ENCODE results near the gene TBC1D22A. TPM values are rescaled to one million over a fixed set of nuclear protein-coding genes. Genes with fewer than 3 reads are reported as not detected.

Gene TBC1D22A
- total and polyA plus RNA-seq, 2 experiments from 2014 or later: 16.6 to 18.5 TPM

DNA sequence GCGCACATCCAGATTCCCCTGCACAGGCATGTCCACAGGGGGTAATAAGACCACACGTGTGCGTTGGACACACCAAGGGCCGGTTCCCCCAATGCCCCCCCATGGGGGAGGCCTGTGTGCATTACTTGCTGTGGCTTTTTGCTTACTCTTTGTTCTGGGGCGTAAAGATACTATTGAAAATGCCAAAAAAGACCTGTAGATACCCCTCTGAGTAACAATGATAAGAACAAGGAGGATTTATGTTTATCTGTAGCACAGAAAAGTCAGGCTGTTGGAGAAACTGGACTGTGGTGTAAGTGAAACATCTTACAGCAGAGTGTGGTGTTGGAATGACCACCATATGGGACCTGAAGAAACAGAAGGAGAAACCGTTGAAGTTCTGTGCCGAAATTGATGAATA lies 103.2 kb downstream of the TBC1D22A start:
- no peak for DNase-seq (ENCODE audit: low read depth in 1 of 2, low spot score in 1 of 2)
- Histone ChIP-seq H3K27ac (no peak overlapping the region), H3K9me3 (ENCODE audit: low read depth) (no peaks in the 10 kb centered on the region), H3K4me1 (ENCODE audit: low read depth) (no peaks in the 10 kb centered on the region), H3K36me3 (no peaks in the 10 kb centered on the region), H3K27me3 (no peaks in the 10 kb centered on the region), H3K4me3 (no peak overlapping the region)
- TF ChIP-seq, protein P1, sequence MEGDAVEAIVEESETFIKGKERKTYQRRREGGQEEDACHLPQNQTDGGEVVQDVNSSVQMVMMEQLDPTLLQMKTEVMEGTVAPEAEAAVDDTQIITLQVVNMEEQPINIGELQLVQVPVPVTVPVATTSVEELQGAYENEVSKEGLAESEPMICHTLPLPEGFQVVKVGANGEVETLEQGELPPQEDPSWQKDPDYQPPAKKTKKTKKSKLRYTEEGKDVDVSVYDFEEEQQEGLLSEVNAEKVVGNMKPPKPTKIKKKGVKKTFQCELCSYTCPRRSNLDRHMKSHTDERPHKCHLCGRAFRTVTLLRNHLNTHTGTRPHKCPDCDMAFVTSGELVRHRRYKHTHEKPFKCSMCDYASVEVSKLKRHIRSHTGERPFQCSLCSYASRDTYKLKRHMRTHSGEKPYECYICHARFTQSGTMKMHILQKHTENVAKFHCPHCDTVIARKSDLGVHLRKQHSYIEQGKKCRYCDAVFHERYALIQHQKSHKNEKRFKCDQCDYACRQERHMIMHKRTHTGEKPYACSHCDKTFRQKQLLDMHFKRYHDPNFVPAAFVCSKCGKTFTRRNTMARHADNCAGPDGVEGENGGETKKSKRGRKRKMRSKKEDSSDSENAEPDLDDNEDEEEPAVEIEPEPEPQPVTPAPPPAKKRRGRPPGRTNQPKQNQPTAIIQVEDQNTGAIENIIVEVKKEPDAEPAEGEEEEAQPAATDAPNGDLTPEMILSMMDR (IDR thresholded peaks at IDR 0.05; ENCODE audit: low read depth, low read length): no peak

DNA sequence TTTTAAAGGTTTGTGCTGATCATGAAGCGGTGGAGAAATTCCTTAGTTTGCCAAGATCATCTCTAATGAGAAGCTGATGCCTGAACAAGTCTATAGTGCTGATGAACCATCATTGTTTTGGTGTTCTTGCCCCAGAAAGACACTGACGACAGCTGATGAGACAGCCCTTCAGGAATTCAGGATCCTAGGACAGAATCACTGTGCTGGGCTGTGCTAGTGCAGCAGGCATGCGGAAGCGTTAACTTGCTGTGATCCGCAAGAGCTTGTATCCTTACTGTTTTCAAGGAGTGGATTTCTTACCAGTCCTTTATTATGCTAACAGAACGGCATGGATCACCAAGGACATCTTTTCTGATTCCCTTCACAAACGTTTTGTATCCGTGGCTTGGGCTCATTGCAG lies 104.1 kb downstream of the TBC1D22A start:
- peak in 1 of 2 donors; percentile 45 for DNase-seq (ENCODE audit: low read depth in 1 of 2, low spot score in 1 of 2)
- TF ChIP-seq, protein P1 (IDR thresholded peaks at IDR 0.05; ENCODE audit: low read depth, low read length): no peak
- Histone ChIP-seq H3K27me3 (no peaks in the 10 kb centered on the region), H3K9me3 (ENCODE audit: low read depth) (no peaks in the 10 kb centered on the region), H3K27ac (no peak overlapping the region), H3K4me1 (ENCODE audit: low read depth) (no peaks in the 10 kb centered on the region), H3K36me3 (no peaks in the 10 kb centered on the region), H3K4me3 (no peak overlapping the region)

DNA sequence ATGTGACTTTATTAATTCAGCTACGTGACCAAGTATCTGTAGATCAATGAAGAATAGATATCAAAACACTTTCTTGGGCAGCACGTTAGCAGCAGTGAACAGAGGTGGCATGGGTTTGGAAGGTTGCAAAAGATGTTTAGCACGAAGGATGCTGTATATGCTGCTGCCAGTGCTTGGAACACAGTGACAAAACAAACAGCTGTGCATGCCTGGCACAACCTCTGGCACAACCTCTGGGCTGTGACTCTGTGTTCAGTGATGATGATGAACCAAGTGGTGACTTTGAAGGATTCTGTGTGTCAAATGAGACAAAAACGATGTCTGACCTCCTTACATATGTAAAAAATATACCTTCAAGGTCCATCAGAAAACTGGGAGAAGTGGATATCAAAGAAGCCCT lies 104.7 kb downstream of the TBC1D22A start:
- TF ChIP-seq, protein P1 (IDR thresholded peaks at IDR 0.05; ENCODE audit: low read depth, low read length): no peak
- H3K27me3 ChIP-seq: no peaks in the 10 kb centered on the region
- DNase-seq (ENCODE audit: low read depth in 1 of 2, low spot score in 1 of 2): no peak
- H3K36me3 ChIP-seq: no peaks in the 10 kb centered on the region
- H3K27ac ChIP-seq: no peak overlapping the region
- H3K4me1 ChIP-seq (ENCODE audit: low read depth): no peaks in the 10 kb centered on the region
- H3K4me3 ChIP-seq: no peak overlapping the region
- H3K9me3 ChIP-seq (ENCODE audit: low read depth): no peaks in the 10 kb centered on the region

DNA sequence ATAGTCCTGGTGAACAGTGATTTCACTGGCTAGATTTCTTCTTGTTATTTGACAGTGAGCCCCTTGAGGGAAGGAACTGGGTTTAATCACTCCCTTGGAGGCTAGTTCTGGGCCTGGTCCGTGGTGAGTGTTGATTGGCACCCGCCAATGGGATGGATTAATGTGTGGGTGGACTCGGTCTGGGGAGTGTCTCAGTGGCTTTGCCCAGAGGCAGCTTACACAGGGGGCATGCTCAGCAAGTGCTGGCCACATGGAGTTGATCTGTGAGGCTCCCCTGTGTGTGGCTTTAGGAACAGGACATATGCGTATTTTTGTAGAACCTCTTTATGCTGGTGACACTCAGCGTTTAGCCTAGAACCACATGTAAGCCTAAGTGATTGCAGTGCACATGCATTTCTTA lies 106.9 kb downstream of the TBC1D22A start:
- Histone ChIP-seq H3K36me3 (no peaks in the 10 kb centered on the region), H3K4me3 (no peak overlapping the region), H3K9me3 (ENCODE audit: low read depth) (no peaks in the 10 kb centered on the region), H3K4me1 (ENCODE audit: low read depth) (no peaks in the 10 kb centered on the region), H3K27ac (no peak overlapping the region), H3K27me3 (no peaks in the 10 kb centered on the region)
- DNase-seq (ENCODE audit: low read depth in 1 of 2, low spot score in 1 of 2): no peak
- TF ChIP-seq, protein P1 (IDR thresholded peaks at IDR 0.05; ENCODE audit: low read depth, low read length): no peak

DNA sequence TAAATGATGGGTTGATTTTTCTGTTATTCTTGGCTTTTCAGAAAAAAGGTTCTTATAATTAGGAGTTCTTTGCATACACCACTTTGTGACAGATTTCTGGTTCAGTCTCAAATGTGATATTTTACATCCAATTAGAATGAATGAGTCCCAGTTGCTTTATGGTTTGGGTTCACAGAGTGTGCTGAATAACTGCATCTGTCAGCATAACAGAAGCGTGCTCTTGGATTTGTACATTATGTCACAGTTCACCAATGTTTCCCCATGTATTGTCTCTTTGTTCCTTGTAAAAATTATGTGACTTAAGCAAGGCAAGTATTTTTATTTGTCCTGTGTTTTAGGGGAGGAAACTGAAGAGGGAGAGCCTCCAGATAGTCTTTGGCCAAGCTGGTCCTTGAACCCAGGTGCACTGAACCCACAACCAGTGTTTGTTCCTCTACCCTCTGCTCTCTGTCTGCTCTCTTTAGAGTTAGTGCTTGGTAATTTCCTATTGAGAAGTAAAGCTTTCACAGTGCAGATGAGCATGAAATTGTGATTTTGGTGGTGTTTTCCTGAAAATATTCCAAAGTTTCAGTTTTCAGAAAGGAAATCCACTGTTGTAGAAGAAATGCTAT lies 107.5 kb downstream of the TBC1D22A start:
- Histone ChIP-seq H3K27ac (no peak overlapping the region), H3K9me3 (ENCODE audit: low read depth) (no peaks in the 10 kb centered on the region), H3K27me3 (no peaks in the 10 kb centered on the region), H3K4me1 (ENCODE audit: low read depth) (no peaks in the 10 kb centered on the region), H3K4me3 (no peak overlapping the region), H3K36me3 (no peaks in the 10 kb centered on the region)
- no peak for DNase-seq (ENCODE audit: low read depth in 1 of 2, low spot score in 1 of 2)
- TF ChIP-seq, protein P1 (IDR thresholded peaks at IDR 0.05; ENCODE audit: low read depth, low read length): no peak

Data from cardiac muscle cell (in vitro differentiated cells and primary cell).